Activated CD8-positive, alpha-beta T cell treated with anti-CD3 and anti-CD28 coated beads for 36 hours (primary cell): ENCODE measurements around the gene EIF6. TPM values are rescaled to one million over a fixed set of nuclear protein-coding genes. Genes with fewer than 3 reads are reported as not detected.
A peak's percentile ranks its signal among the peaks of the same experiment; 100 is the strongest.

Experiments
- ATAC-seq: fragments of 200-7000 bp; cut with Tn5 transposase; one replicate; pipeline ENCODE4 v1.10.0; 2021; ENCODE audit warnings: mild to moderate bottlenecking, moderate library complexity
- CTCF ChIA-PET: fragments of 350-600 bp; sonication (Branson Sonifier 250); formaldehyde crosslinking; loops from one replicate; lab custom pipeline; 2021; ENCODE audit warnings: antibody characterized with exemption; lab: Charles Lee
- POLR2A ChIA-PET: fragments of 350-600 bp; sonication (Branson Sonifier 250); formaldehyde crosslinking; loops from one replicate; lab custom pipeline; 2021; ENCODE audit warnings: antibody characterized with exemption; lab: Charles Lee
- DNase-seq: peaks from one replicate; pipeline ENCODE4 v3.0.0-alpha.2; 2020
- H3K27ac Mint-ChIP-seq: one replicate; pipeline ENCODE4 v1.8.0; 2021; ENCODE audit warnings: mild to moderate bottlenecking, mixed read lengths
- H3K27me3 Mint-ChIP-seq: one replicate; pipeline ENCODE4 v1.8.0; 2021; ENCODE audit warnings: mixed read lengths
- H3K36me3 Mint-ChIP-seq: one replicate; pipeline ENCODE4 v1.8.0; 2021; ENCODE audit warnings: low read depth, mixed read lengths
- H3K4me1 Mint-ChIP-seq: one replicate; pipeline ENCODE4 v1.8.0; 2021; ENCODE audit warnings: low read depth, mixed read lengths
- H3K4me3 Mint-ChIP-seq: one replicate; pipeline ENCODE4 v1.8.0; 2021; ENCODE audit warnings: mild to moderate bottlenecking, moderate library complexity, mixed read lengths
- H3K9me3 Mint-ChIP-seq: one replicate; pipeline ENCODE4 v1.8.0; 2021; ENCODE audit warnings: mixed read lengths
- CTCF ChIP-seq: fragments of 200-600 bp; IDR thresholded peaks from one replicate; pipeline ENCODE4 v1.8.0; 2022; ENCODE audit warnings: antibody characterized with exemption, mild to moderate bottlenecking
- intact Hi-C: fragments of 100-400 bp; cut with micrococcal nuclease; formaldehyde crosslinking; loops from one replicate; pipeline ENCODE4 v1.10.0; 2022
- total RNA-seq, 2 experiments: library from RNA; stranded (reverse); gene quantifications; one replicate each; pipeline ENCODE4 v1.2.3, GENCODE V29; 2021

EIF6 gene
- total RNA-seq, 2 experiments from 2014 or later, result 132 to 144 TPM

- no peaks in the 10 kb centered on the region for H3K27me3 Mint-ChIP-seq
- ATAC-seq, result no peak
- no peak for DNase-seq
- CTCF ChIA-PET, result no interaction called here
- no peaks in the 10 kb centered on the region for H3K9me3 Mint-ChIP-seq
- TF ChIP-seq CTCF, result no peak
- peaks cover 46% of the 10 kb centered on the region for H3K4me1 Mint-ChIP-seq
- peaks cover 4% of the 10 kb centered on the region for H3K36me3 Mint-ChIP-seq
- H3K4me3 Mint-ChIP-seq, result no peak overlapping the region
- peak overlapping the region; percentile 2 for H3K27ac Mint-ChIP-seq
- POLR2A ChIA-PET, result interaction anchor here (0.6 to 1.2 kb wide), 2 partner anchors 21 to 43 kb away, joined by 3 read pairs; no protein-coding TSS in a partner anchor
- intact Hi-C loops, result no loop called here
Observed at GRCh38 chr20:35326021-35326739, 41.6 kb upstream of the EIF6 start.

- peaks cover 4% of the 10 kb centered on the region for H3K36me3 Mint-ChIP-seq
- ChIA-PET POLR2A (no interaction called here), CTCF (no interaction called here)
- ATAC-seq (no peak), DNase-seq (no peak)
- no peaks in the 10 kb centered on the region for H3K9me3 Mint-ChIP-seq
- peaks cover 42% of the 10 kb centered on the region for H3K4me1 Mint-ChIP-seq
- TF ChIP-seq CTCF, result no peak
- no peak overlapping the region for H3K27ac Mint-ChIP-seq
- H3K27me3 Mint-ChIP-seq, result no peaks in the 10 kb centered on the region
- intact Hi-C loops, result no loop called here
- H3K4me3 Mint-ChIP-seq, result no peak overlapping the region
Observed at GRCh38 chr20:35325401-35325800, 40.8 kb upstream of the EIF6 start.

- intact Hi-C loops, result no loop called here
- CTCF ChIA-PET, result interaction anchor here (0.8 to 6.1 kb wide), 5 partner anchors 10 to 119 kb away, joined by 3 to 37 read pairs (median 3); no protein-coding TSS in a partner anchor
- H3K27me3 Mint-ChIP-seq, result no peaks in the 10 kb centered on the region
- peaks cover 25% of the 10 kb centered on the region for H3K4me1 Mint-ChIP-seq
- H3K27ac Mint-ChIP-seq, result no peak overlapping the region
- no peaks in the 10 kb centered on the region for H3K9me3 Mint-ChIP-seq
- no peak overlapping the region for H3K4me3 Mint-ChIP-seq
- DNase-seq (no peak), ATAC-seq (no peak)
- H3K36me3 Mint-ChIP-seq, result peaks cover 2% of the 10 kb centered on the region
- no peak for TF ChIP-seq CTCF
- POLR2A ChIA-PET, result interaction anchor here (1.2 kb wide), 1 partner anchor 36 kb away, joined by 3 read pairs; the partner anchor contains the start of gene EIF6
Observed at GRCh38 chr20:35320396-35321126, 36.0 kb upstream of the EIF6 start.

GRCh38 chr20:35319871-35320197 lies 35.3 kb upstream of the EIF6 start:
- peaks cover 32% of the 10 kb centered on the region for H3K4me1 Mint-ChIP-seq
- H3K4me3 Mint-ChIP-seq, result no peak overlapping the region
- CTCF ChIA-PET, result interaction anchor here (1.0 to 6.1 kb wide), 4 partner anchors 11 to 120 kb away, joined by 3 to 37 read pairs (median 11); no protein-coding TSS in a partner anchor
- H3K27me3 Mint-ChIP-seq, result no peaks in the 10 kb centered on the region
- TF ChIP-seq CTCF, result no peak
- no peaks in the 10 kb centered on the region for H3K9me3 Mint-ChIP-seq
- ATAC-seq, result no peak
- no peak overlapping the region for H3K27ac Mint-ChIP-seq
- no peak for DNase-seq
- intact Hi-C loops, result no loop called here
- POLR2A ChIA-PET, result interaction anchor here (1.2 kb wide), 1 partner anchor 35 kb away, joined by 3 read pairs; the partner anchor contains the start of gene EIF6
- peaks cover 6% of the 10 kb centered on the region for H3K36me3 Mint-ChIP-seq
